GM18907 (cell line): Measurements from ENCODE around the gene PSMC5.
"Not testable (repeated sequence)": the region's sequence is repeated elsewhere in the genome, so short reads cannot be mapped to it uniquely, and the experiment has no call there.

ENCODE experiments used
- ATAC-seq: cut with Tn5 transposase; IDR thresholded peaks from one replicate; pipeline ENCODE4 v1.9.1; 2021; ENCODE audit warnings: mild to moderate bottlenecking, moderate library complexity; ENCODE audit not compliant: unreplicated experiment

The PSMC5 gene

GRCh38 chr17:63838631-63839171 lies 11.5 kb downstream of the PSMC5 start:
- ATAC-seq, result no peak

GRCh38 chr17:63840591-63841349 lies 13.5 kb downstream of the PSMC5 start:
- no peak for ATAC-seq

- ATAC-seq, result no peak
Observed at GRCh38 chr17:63841350-63842172, 14.3 kb downstream of the PSMC5 start.

GRCh38 chr17:63842173-63842539 lies 14.9 kb downstream of the PSMC5 start:
- ATAC-seq, result peak; percentile 31

GRCh38 chr17:63842540-63843386 lies 15.5 kb downstream of the PSMC5 start, which contains the start of gene SMARCD2:
Gene SMARCD2, minus strand, starts transcription at chr17:63842685. Its CDS starts 11 bp downstream, at chr17:63842674.
- peak; percentile 76 for ATAC-seq

GRCh38 chr17:63843387-63843888 lies 16.2 kb downstream of the PSMC5 start:
- ATAC-seq, result not testable (repeated sequence)

- ATAC-seq, result no peak
Observed at GRCh38 chr17:63843910-63844677, 16.9 kb downstream of the PSMC5 start.

GRCh38 chr17:63845509-63845908 lies 18.3 kb downstream of the PSMC5 start:
- ATAC-seq, result no peak

GRCh38 chr17:63847525-63848249 lies 20.5 kb downstream of the PSMC5 start:
- ATAC-seq, result no peak

- peak; percentile 75 for ATAC-seq
Observed at GRCh38 chr17:63848834-63849689, 21.8 kb downstream of the PSMC5 start.

- no peak for ATAC-seq
Observed at GRCh38 chr17:63850401-63850800, 23.2 kb downstream of the PSMC5 start.

GRCh38 chr17:63853260-63853659 lies 26.0 kb downstream of the PSMC5 start:
- ATAC-seq, result no peak

- ATAC-seq, result no peak
Observed at GRCh38 chr17:63854709-63855108, 27.5 kb downstream of the PSMC5 start.

GRCh38 chr17:63855185-63855584 lies 28.0 kb downstream of the PSMC5 start:
- ATAC-seq, result no peak

GRCh38 chr17:63856425-63856824 lies 29.2 kb downstream of the PSMC5 start:
- ATAC-seq, result not testable (repeated sequence)

- no peak for ATAC-seq
Observed at GRCh38 chr17:63859257-63859656, 32.0 kb downstream of the PSMC5 start.

GRCh38 chr17:63866625-63867024 lies 39.4 kb downstream of the PSMC5 start:
- not testable (repeated sequence) for ATAC-seq
